Epithelial cell of esophagus (primary cell): Measurements from ENCODE around the gene MAN1B1.

ENCODE experiments used
- DNase-seq: peaks from one replicate; pipeline ENCODE4 v3.0.0; 2010; ENCODE audit warnings: low read depth
- H3K4me3 ChIP-seq: 2 replicates; pipeline ENCODE4 v1.5.1; 2011; ENCODE audit warnings: mild to moderate bottlenecking, low read length, control low read depth
- TF ChIP-seq, protein P1 (sequence below): IDR thresholded peaks from 2 replicates; pipeline ENCODE4 v1.5.1; 2011; ENCODE audit warnings: low read depth, mild to moderate bottlenecking, low read length, control low read depth, inconsistent platforms; ENCODE audit not compliant: insufficient read depth; ENCODE audit errors: missing control alignments

MAN1B1 gene

DNA sequence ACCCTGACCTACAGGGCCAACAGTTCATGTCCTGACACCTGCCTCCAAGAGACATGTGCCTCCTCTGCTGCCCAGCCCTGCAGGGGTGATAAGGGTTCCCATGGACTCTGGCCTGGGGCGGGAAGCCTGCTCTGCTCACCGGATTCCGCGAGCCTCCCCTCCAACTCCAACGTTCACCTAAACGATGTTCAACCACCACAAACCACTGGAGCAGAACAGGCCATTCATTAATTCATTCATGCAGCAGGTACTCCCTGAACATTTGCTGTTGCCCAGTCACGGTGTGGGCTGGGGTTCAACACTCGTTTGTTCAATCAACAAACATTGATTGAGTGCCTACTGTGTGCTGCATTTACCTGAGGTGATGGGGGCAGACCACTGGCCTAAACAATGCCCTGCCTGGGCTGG is 12.8 kb upstream of the MAN1B1 start:
- TF ChIP-seq, protein P1, sequence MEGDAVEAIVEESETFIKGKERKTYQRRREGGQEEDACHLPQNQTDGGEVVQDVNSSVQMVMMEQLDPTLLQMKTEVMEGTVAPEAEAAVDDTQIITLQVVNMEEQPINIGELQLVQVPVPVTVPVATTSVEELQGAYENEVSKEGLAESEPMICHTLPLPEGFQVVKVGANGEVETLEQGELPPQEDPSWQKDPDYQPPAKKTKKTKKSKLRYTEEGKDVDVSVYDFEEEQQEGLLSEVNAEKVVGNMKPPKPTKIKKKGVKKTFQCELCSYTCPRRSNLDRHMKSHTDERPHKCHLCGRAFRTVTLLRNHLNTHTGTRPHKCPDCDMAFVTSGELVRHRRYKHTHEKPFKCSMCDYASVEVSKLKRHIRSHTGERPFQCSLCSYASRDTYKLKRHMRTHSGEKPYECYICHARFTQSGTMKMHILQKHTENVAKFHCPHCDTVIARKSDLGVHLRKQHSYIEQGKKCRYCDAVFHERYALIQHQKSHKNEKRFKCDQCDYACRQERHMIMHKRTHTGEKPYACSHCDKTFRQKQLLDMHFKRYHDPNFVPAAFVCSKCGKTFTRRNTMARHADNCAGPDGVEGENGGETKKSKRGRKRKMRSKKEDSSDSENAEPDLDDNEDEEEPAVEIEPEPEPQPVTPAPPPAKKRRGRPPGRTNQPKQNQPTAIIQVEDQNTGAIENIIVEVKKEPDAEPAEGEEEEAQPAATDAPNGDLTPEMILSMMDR: no peak
- no peak for DNase-seq
- H3K4me3 ChIP-seq: no peak overlapping the region

GRCh38 chr9:137074657-137075274 is 12.0 kb upstream of the MAN1B1 start:
- TF ChIP-seq, protein P1: no peak
- DNase-seq: no peak
- no peak overlapping the region for H3K4me3 ChIP-seq

GRCh38 chr9:137075275-137075775 is 11.5 kb upstream of the MAN1B1 start:
- TF ChIP-seq, protein P1: no peak
- peak; percentile 51 for DNase-seq
- no peak overlapping the region for H3K4me3 ChIP-seq

DNA sequence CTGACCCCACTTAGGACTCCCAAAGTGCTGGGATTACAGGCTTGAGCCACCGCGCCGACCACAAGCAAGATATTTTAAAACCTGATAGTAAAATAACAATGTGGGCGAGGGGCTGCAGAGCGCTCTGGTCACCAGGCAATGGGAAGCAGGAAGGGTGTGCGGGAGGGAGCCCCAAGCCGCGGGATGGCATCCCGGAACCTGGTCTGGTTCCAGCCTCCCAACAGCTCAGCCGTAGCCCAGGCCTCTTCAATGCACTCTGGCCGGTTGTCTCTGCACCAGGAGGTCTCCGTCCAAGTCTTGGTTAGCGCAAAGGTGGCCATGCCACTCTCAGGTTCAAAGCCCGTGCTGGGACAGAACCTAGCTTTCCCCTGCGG is 10.2 kb upstream of the MAN1B1 start:
- no peak for DNase-seq
- TF ChIP-seq, protein P1: no peak
- no peak overlapping the region for H3K4me3 ChIP-seq

GRCh38 chr9:137077010-137077747 is 9.6 kb upstream of the MAN1B1 start, which contains the start of gene UAP1L1:
TSS of gene UAP1L1 (plus strand) at chr9:137077517. CDS start at chr9:137077533, 16 bp downstream.
- TF ChIP-seq, protein P1: no peak
- peak within 1 kb of the TSS; percentile 40 for H3K4me3 ChIP-seq
- peak; percentile 43 for DNase-seq

GRCh38 chr9:137077758-137078693 is 8.8 kb upstream of the MAN1B1 start:
- no peak for DNase-seq
- peak overlapping the region; percentile 40 for H3K4me3 ChIP-seq
- TF ChIP-seq, protein P1: no peak
